NCI-H510A (cell line): Measurements from ENCODE around the gene SMARCC1.

Experiments used
- DNase-seq: peaks from one replicate; lab custom pipeline; 2025; lab: John Stamatoyannopoulos, UW

Gene SMARCC1

GRCh38 chr3:47542471-47543173 lies 239.1 kb downstream of the SMARCC1 start:
- DNase-seq: no peak

GRCh38 chr3:47541583-47542108 lies 240.0 kb downstream of the SMARCC1 start:
- DNase-seq: no peak

- no peak for DNase-seq
Measured at GRCh38 chr3:47540281-47540680, 241.4 kb downstream of the SMARCC1 start.

GRCh38 chr3:47536967-47537366 lies 244.7 kb downstream of the SMARCC1 start:
- DNase-seq: no peak

GRCh38 chr3:47536221-47536891 lies 245.3 kb downstream of the SMARCC1 start:
- no peak for DNase-seq
